Measurements from ENCODE around the gene SHH.

DNA sequence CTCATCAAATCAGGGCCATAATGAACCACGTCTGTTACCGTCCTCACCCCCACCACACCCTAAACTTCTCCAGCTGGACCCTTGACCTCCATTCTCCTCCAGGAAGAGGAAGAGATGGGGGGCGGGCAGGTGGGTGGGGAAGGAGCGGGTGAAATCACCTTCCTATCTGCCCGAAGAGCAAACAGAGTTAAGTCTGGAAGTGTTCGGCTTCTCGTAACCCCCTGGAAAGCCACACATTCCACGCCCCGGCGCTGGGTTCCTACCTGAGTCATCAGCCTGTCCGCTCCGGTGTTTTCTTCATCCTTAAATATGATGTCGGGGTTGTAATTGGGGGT is 736 bp downstream of the SHH start:
- TF ChIP-seq, protein P1, sequence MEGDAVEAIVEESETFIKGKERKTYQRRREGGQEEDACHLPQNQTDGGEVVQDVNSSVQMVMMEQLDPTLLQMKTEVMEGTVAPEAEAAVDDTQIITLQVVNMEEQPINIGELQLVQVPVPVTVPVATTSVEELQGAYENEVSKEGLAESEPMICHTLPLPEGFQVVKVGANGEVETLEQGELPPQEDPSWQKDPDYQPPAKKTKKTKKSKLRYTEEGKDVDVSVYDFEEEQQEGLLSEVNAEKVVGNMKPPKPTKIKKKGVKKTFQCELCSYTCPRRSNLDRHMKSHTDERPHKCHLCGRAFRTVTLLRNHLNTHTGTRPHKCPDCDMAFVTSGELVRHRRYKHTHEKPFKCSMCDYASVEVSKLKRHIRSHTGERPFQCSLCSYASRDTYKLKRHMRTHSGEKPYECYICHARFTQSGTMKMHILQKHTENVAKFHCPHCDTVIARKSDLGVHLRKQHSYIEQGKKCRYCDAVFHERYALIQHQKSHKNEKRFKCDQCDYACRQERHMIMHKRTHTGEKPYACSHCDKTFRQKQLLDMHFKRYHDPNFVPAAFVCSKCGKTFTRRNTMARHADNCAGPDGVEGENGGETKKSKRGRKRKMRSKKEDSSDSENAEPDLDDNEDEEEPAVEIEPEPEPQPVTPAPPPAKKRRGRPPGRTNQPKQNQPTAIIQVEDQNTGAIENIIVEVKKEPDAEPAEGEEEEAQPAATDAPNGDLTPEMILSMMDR (IDR thresholded peaks at IDR 0.05): no peak
- TF ChIP-seq POLR2A (IDR thresholded peaks at IDR 0.05) (no peak), POLR2AphosphoS5 (IDR thresholded peaks at IDR 0.05; ENCODE audit: insufficient read depth in 1 of 2, low read depth in 1 of 2) (no peak)

Data from vagina (tissue), 2 donors.